ENCODE results near the gene MYO1B. TPM values are rescaled to one million over a fixed set of nuclear protein-coding genes. Genes with fewer than 3 reads are reported as not detected.

The MYO1B gene
- total RNA-seq, 1 donor: 246 TPM

GRCh38 chr2:191215230-191215629 lies 30.0 kb upstream of the MYO1B start:
- Histone ChIP-seq H3K27me3 (ENCODE audit: insufficient read depth, low read length) (no peaks in the 10 kb centered on the region), H4K20me1 (ENCODE audit: insufficient read depth, low read length) (no peaks in the 10 kb centered on the region), H3K79me2 (ENCODE audit: insufficient read depth, low read length) (no peaks in the 10 kb centered on the region), H3K9me3 (ENCODE audit: low read depth, low read length) (no peaks in the 10 kb centered on the region), H3K4me2 (ENCODE audit: insufficient read depth, low read length) (no peak overlapping the region), H3K36me3 (ENCODE audit: insufficient read depth, low read length) (no peaks in the 10 kb centered on the region), H3K4me1 (ENCODE audit: insufficient read depth, low read length) (peaks cover 23% of the 10 kb centered on the region), H3K27ac (ENCODE audit: low read depth, low read length) (no peak overlapping the region), H2AFZ (ENCODE audit: low read length) (no peak overlapping the region), H3K4me3 (ENCODE audit: insufficient read depth, low read length) (no peak overlapping the region)
- TF ChIP-seq, protein P1, sequence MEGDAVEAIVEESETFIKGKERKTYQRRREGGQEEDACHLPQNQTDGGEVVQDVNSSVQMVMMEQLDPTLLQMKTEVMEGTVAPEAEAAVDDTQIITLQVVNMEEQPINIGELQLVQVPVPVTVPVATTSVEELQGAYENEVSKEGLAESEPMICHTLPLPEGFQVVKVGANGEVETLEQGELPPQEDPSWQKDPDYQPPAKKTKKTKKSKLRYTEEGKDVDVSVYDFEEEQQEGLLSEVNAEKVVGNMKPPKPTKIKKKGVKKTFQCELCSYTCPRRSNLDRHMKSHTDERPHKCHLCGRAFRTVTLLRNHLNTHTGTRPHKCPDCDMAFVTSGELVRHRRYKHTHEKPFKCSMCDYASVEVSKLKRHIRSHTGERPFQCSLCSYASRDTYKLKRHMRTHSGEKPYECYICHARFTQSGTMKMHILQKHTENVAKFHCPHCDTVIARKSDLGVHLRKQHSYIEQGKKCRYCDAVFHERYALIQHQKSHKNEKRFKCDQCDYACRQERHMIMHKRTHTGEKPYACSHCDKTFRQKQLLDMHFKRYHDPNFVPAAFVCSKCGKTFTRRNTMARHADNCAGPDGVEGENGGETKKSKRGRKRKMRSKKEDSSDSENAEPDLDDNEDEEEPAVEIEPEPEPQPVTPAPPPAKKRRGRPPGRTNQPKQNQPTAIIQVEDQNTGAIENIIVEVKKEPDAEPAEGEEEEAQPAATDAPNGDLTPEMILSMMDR (IDR thresholded peaks at IDR 0.05; ENCODE audit: extremely low read depth, low read depth, low read length): no peak
- DNase-seq (ENCODE audit: insufficient read length, low spot score, missing footprints): no peak

DNA sequence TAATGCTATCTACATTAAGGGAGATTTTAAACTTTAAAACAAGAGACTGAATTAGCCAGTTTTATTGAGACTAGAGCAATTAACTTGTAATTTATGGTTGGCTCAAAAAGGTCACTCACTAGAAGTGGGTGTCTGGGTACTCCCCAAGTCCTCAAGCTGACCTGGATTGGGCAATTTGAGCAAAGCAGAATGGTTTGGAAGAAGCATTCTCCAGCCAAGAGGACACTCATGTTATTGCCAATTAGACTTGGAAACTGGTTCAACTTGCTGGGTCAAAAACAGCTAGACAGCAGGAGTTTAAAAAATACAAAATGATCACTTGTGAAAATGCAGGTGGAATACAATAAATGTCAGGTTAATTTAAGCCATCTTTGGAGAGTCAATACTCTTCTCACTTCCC lies 29.5 kb upstream of the MYO1B start:
- Histone ChIP-seq H4K20me1 (ENCODE audit: insufficient read depth, low read length) (no peaks in the 10 kb centered on the region), H3K4me1 (ENCODE audit: insufficient read depth, low read length) (peaks cover 23% of the 10 kb centered on the region), H3K9me3 (ENCODE audit: low read depth, low read length) (no peaks in the 10 kb centered on the region), H2AFZ (ENCODE audit: low read length) (no peak overlapping the region), H3K27ac (ENCODE audit: low read depth, low read length) (no peak overlapping the region), H3K4me2 (ENCODE audit: insufficient read depth, low read length) (no peak overlapping the region), H3K27me3 (ENCODE audit: insufficient read depth, low read length) (no peaks in the 10 kb centered on the region), H3K36me3 (ENCODE audit: insufficient read depth, low read length) (no peaks in the 10 kb centered on the region), H3K4me3 (ENCODE audit: insufficient read depth, low read length) (no peak overlapping the region), H3K79me2 (ENCODE audit: insufficient read depth, low read length) (no peaks in the 10 kb centered on the region)
- TF ChIP-seq, protein P1 (IDR thresholded peaks at IDR 0.05; ENCODE audit: extremely low read depth, low read depth, low read length): no peak
- no peak for DNase-seq (ENCODE audit: insufficient read length, low spot score, missing footprints)

GRCh38 chr2:191217580-191217979 lies 27.6 kb upstream of the MYO1B start:
- H3K4me1 ChIP-seq (ENCODE audit: insufficient read depth, low read length): peaks cover 27% of the 10 kb centered on the region
- H3K27me3 ChIP-seq (ENCODE audit: insufficient read depth, low read length): no peaks in the 10 kb centered on the region
- DNase-seq (ENCODE audit: insufficient read length, low spot score, missing footprints): no peak
- H2AFZ ChIP-seq (ENCODE audit: low read length): no peak overlapping the region
- no peaks in the 10 kb centered on the region for H3K79me2 ChIP-seq (ENCODE audit: insufficient read depth, low read length)
- H3K9me3 ChIP-seq (ENCODE audit: low read depth, low read length): no peaks in the 10 kb centered on the region
- H3K4me2 ChIP-seq (ENCODE audit: insufficient read depth, low read length): peak overlapping the region; percentile 18
- peak overlapping the region; percentile 86 for H3K27ac ChIP-seq (ENCODE audit: low read depth, low read length)
- TF ChIP-seq, protein P1 (IDR thresholded peaks at IDR 0.05; ENCODE audit: extremely low read depth, low read depth, low read length): no peak
- no peaks in the 10 kb centered on the region for H4K20me1 ChIP-seq (ENCODE audit: insufficient read depth, low read length)
- no peaks in the 10 kb centered on the region for H3K36me3 ChIP-seq (ENCODE audit: insufficient read depth, low read length)
- H3K4me3 ChIP-seq (ENCODE audit: insufficient read depth, low read length): no peak overlapping the region

DNA sequence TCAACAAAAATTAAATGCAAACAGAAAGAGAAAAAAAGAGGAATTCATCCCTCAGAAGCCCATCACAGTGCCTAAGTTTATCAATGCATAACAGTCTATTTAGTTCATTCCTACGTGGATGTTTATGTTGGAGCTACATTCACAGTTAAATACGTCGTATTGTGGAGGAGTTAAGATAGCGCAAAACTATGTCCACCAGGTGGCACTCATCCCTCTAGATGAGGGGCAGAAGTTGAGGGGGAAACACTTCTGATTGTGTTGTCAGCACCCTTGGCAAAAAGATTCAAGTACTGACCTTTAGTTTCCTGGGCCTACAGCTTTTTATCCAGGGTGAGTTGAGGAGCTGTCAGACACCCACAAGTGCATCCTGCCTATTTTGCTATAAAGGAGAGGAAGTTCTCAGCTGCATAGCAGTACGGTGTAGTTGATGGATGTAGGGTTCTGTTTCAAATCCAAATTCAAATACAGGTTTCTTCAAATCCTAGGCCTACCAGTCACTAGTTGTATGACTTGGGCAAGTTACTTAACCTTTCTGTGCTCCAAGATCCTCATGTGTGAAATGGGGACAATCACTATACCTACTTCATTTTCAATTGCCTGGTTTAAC lies 26.8 kb upstream of the MYO1B start:
- peaks cover 33% of the 10 kb centered on the region for H3K4me1 ChIP-seq (ENCODE audit: insufficient read depth, low read length)
- H3K4me3 ChIP-seq (ENCODE audit: insufficient read depth, low read length): no peak overlapping the region
- H4K20me1 ChIP-seq (ENCODE audit: insufficient read depth, low read length): no peaks in the 10 kb centered on the region
- H3K27me3 ChIP-seq (ENCODE audit: insufficient read depth, low read length): no peaks in the 10 kb centered on the region
- H3K27ac ChIP-seq (ENCODE audit: low read depth, low read length): peak overlapping the region; percentile 86
- H3K79me2 ChIP-seq (ENCODE audit: insufficient read depth, low read length): no peaks in the 10 kb centered on the region
- no peaks in the 10 kb centered on the region for H3K36me3 ChIP-seq (ENCODE audit: insufficient read depth, low read length)
- H3K4me2 ChIP-seq (ENCODE audit: insufficient read depth, low read length): peak overlapping the region; percentile 18
- H3K9me3 ChIP-seq (ENCODE audit: low read depth, low read length): no peaks in the 10 kb centered on the region
- TF ChIP-seq, protein P1 (IDR thresholded peaks at IDR 0.05; ENCODE audit: extremely low read depth, low read depth, low read length): peak; percentile 76
- no peak for DNase-seq (ENCODE audit: insufficient read length, low spot score, missing footprints)
- no peak overlapping the region for H2AFZ ChIP-seq (ENCODE audit: low read length)

All from osteoblast (primary cell).